GM23248 (cell line): ENCODE results near the gene ATP8A2. TPM values are rescaled to one million over a fixed set of nuclear protein-coding genes. Genes with fewer than 3 reads are reported as not detected.

ENCODE experiments used
- DNase-seq: peaks from one replicate; pipeline ENCODE4 v3.0.0-alpha.2; 2015
- H2AFZ ChIP-seq: fragments of 200-600 bp; sonication (generic); 2 replicates; pipeline ENCODE4 v1.6.1; 2016; ENCODE audit warnings: antibody characterized with exemption
- H3F3A ChIP-seq: fragments of 200-600 bp; sonication (generic); 2 replicates; pipeline ENCODE4 v1.6.1; 2016; ENCODE audit warnings: mild to moderate bottlenecking, antibody characterized with exemption, mixed run types; ENCODE audit not compliant: insufficient read depth
- H3K27ac ChIP-seq: fragments of 200-600 bp; sonication (generic); 2 replicates; pipeline ENCODE4 v1.5.1; 2016; ENCODE audit warnings: mild to moderate bottlenecking
- H3K27me3 ChIP-seq: fragments of 200-600 bp; sonication (generic); replicated peaks from 2 replicates; pipeline ENCODE4 v1.6.1; 2016; ENCODE audit warnings: mild to moderate bottlenecking; ENCODE audit not compliant: insufficient read depth
- H3K36me3 ChIP-seq: fragments of 200-600 bp; sonication (generic); 2 replicates; pipeline ENCODE4 v1.6.1; 2016; ENCODE audit warnings: low read depth, mild to moderate bottlenecking
- H3K4me1 ChIP-seq: fragments of 200-600 bp; sonication (generic); 2 replicates; pipeline ENCODE4 v1.6.1; 2016; ENCODE audit warnings: mild to moderate bottlenecking; ENCODE audit not compliant: insufficient read depth
- H3K4me2 ChIP-seq: fragments of 200-600 bp; sonication (generic); one replicate; pipeline ENCODE4 v1.6.1; 2016; ENCODE audit warnings: mild to moderate bottlenecking; ENCODE audit not compliant: unreplicated experiment
- H3K4me3 ChIP-seq: fragments of 200-600 bp; sonication (generic); 2 replicates; pipeline ENCODE4 v1.5.1; 2016; ENCODE audit warnings: mild to moderate bottlenecking
- H3K79me2 ChIP-seq: fragments of 200-600 bp; sonication (generic); 2 replicates; pipeline ENCODE4 v1.6.1; 2016; ENCODE audit warnings: mild to moderate bottlenecking; ENCODE audit not compliant: insufficient read depth
- H3K9ac ChIP-seq: fragments of 200-600 bp; sonication (generic); 2 replicates; pipeline ENCODE4 v1.6.1; 2016; ENCODE audit warnings: mild to moderate bottlenecking
- H3K9me2 ChIP-seq: fragments of 200-600 bp; sonication (generic); 2 replicates; pipeline ENCODE4 v1.6.1; 2016; ENCODE audit warnings: mixed run types, mild to moderate bottlenecking, moderate library complexity; ENCODE audit not compliant: insufficient read depth
- H3K9me3 ChIP-seq: fragments of 200-600 bp; sonication (generic); one replicate; pipeline ENCODE4 v1.6.1; 2017; ENCODE audit warnings: low read depth
- H4K20me1 ChIP-seq: fragments of 200-600 bp; sonication (generic); 2 replicates; pipeline ENCODE4 v1.6.0; 2016; ENCODE audit not compliant: insufficient read depth
- EZH2 ChIP-seq: fragments of 200-600 bp; sonication (generic); IDR thresholded peaks from 2 replicates; pipeline ENCODE4 v1.6.1; 2018; ENCODE audit warnings: antibody characterized with exemption, mild to moderate bottlenecking; ENCODE audit not compliant: insufficient read depth, poor library complexity, severe bottlenecking
- EZH2phosphoT487 ChIP-seq: fragments of 200-600 bp; sonication (generic); IDR thresholded peaks from 2 replicates; pipeline ENCODE4 v1.6.1; 2018; ENCODE audit warnings: antibody characterized with exemption, moderate library complexity, mild to moderate bottlenecking, low read depth; ENCODE audit not compliant: insufficient read depth
- WGBS, 2 experiments: methylation state at CpG; one replicate each; pipeline ENCODE4 v1.1.6; 2015 to 2017; ENCODE audit warnings: low lambda C conversion rate in 2 of 2, low coverage in 1 of 2; ENCODE audit errors: missing lambda C conversion rate in 2 of 2; 5-methylcytosine and 5-hydroxymethylcytosine counted together
- in situ Hi-C: fragments of 300-500 bp; cut with MboI; formaldehyde crosslinking; loops from 2 replicates; pipeline ENCODE4 v1.15.0; 2020
- polyA plus RNA-seq: library from polyadenylated mRNA; unstranded; fragments of >200 nt; fragmentation: Nextera tagmentation; extraction: Ambion mirVana; gene quantifications from 2 replicates; pipeline ENCODE4 v1.2.1, GENCODE V29; 2016
- total RNA-seq: library from RNA; depleted of rRNA; stranded (reverse); fragments of >200 nt; shearing (Covaris generic); gene quantifications from 2 replicates; pipeline ENCODE4 v1.2.3, GENCODE V29; 2014

ATP8A2 gene
- total and polyA plus RNA-seq, 2 experiments from 2014 or later, result under 0.01 to 0.05 TPM

GRCh38 chr13:25890671-25891212 lies 519.0 kb downstream of the ATP8A2 start:
- no peak for DNase-seq
- no peaks in the 10 kb centered on the region for H3K9me2 ChIP-seq
- no peak for TF ChIP-seq EZH2phosphoT487
- no peak for TF ChIP-seq EZH2
- H3K27ac ChIP-seq, result no peak overlapping the region
- H4K20me1 ChIP-seq, result no peaks in the 10 kb centered on the region
- H3K9me3 ChIP-seq, result no peaks in the 10 kb centered on the region
- no peaks in the 10 kb centered on the region for H3K36me3 ChIP-seq
- H3K4me2 ChIP-seq, result no peak overlapping the region
- H3K4me1 ChIP-seq, result no peaks in the 10 kb centered on the region
- in situ Hi-C loops, result no loop called here
- H3K27me3 ChIP-seq, result no peaks in the 10 kb centered on the region
- no peak overlapping the region for H3K9ac ChIP-seq
- no peak overlapping the region for H2AFZ ChIP-seq
- H3F3A ChIP-seq, result no peaks in the 10 kb centered on the region
- no peaks in the 10 kb centered on the region for H3K79me2 ChIP-seq
- 7 to 10% methylated on average over 4 of the region's 4 CpGs for WGBS, 2 experiments
- H3K4me3 ChIP-seq, result no peak overlapping the region

- WGBS, 2 experiments, result 41 to 43% methylated on average over 7 of the region's 7 CpGs
These were observed 527.2 kb downstream of the ATP8A2 start for GRCh38 chr13:25898991-25899390.

GRCh38 chr13:25899464-25899863 lies 527.7 kb downstream of the ATP8A2 start:
- WGBS, 2 experiments, result 40 to 42% methylated on average over 6 of the region's 6 CpGs

More at GRCh38 chr13:25898991-25899390, 527.2 kb downstream of the ATP8A2 start:
- TF ChIP-seq EZH2, result no peak
- no peak for TF ChIP-seq EZH2phosphoT487
- Histone ChIP-seq H3K27me3 (no peaks in the 10 kb centered on the region), H3K4me2 (no peak overlapping the region), H2AFZ (no peak overlapping the region), H3K9me2 (no peaks in the 10 kb centered on the region), H3K4me1 (no peaks in the 10 kb centered on the region), H3K4me3 (no peak overlapping the region), H3K79me2 (no peaks in the 10 kb centered on the region), H3K9ac (no peak overlapping the region), H3K9me3 (no peaks in the 10 kb centered on the region), H3F3A (no peaks in the 10 kb centered on the region), H3K27ac (no peak overlapping the region), H4K20me1 (no peaks in the 10 kb centered on the region), H3K36me3 (no peaks in the 10 kb centered on the region)
- DNase-seq, result no peak
- in situ Hi-C loops, result no loop called here

GRCh38 chr13:25899952-25900351 lies 528.2 kb downstream of the ATP8A2 start:
- Histone ChIP-seq H3K27ac (no peak overlapping the region), H3K4me3 (no peak overlapping the region), H3K27me3 (no peaks in the 10 kb centered on the region), H4K20me1 (no peaks in the 10 kb centered on the region), H3K36me3 (no peaks in the 10 kb centered on the region), H3K79me2 (no peaks in the 10 kb centered on the region), H3K4me2 (no peak overlapping the region), H3K9me3 (no peaks in the 10 kb centered on the region), H3K9me2 (no peaks in the 10 kb centered on the region), H3K4me1 (no peaks in the 10 kb centered on the region), H2AFZ (no peak overlapping the region), H3F3A (no peaks in the 10 kb centered on the region), H3K9ac (no peak overlapping the region)
- WGBS, 2 experiments, result 0 to 6% methylated on average over 1 of the region's 1 CpG
- TF ChIP-seq EZH2 (no peak), EZH2phosphoT487 (no peak)
- in situ Hi-C loops, result no loop called here
- DNase-seq, result no peak

More at GRCh38 chr13:25899464-25899863, 527.7 kb downstream of the ATP8A2 start:
- TF ChIP-seq EZH2phosphoT487 (no peak), EZH2 (no peak)
- Histone ChIP-seq H3K27ac (no peak overlapping the region), H3K79me2 (no peaks in the 10 kb centered on the region), H3K36me3 (no peaks in the 10 kb centered on the region), H3K27me3 (no peaks in the 10 kb centered on the region), H3K4me1 (no peaks in the 10 kb centered on the region), H3K9me3 (no peaks in the 10 kb centered on the region), H3K4me3 (no peak overlapping the region), H3K4me2 (no peak overlapping the region), H3K9me2 (no peaks in the 10 kb centered on the region), H3F3A (no peaks in the 10 kb centered on the region), H2AFZ (no peak overlapping the region), H3K9ac (no peak overlapping the region), H4K20me1 (no peaks in the 10 kb centered on the region)
- no peak for DNase-seq
- in situ Hi-C loops, result no loop called here
